Measurements from ENCODE around the gene EGLN2. TPM values are rescaled to one million over a fixed set of nuclear protein-coding genes. Genes with fewer than 3 reads are reported as not detected.
A peak's percentile ranks its signal among the peaks of the same experiment; 100 is the strongest.
"Not testable (repeated sequence)": the region's sequence is repeated elsewhere in the genome, so short reads cannot be mapped to it uniquely, and the experiment has no call there.

EGLN2 gene
- total RNA-seq, 1 experiment from 2014 or later, result 39.7 TPM

DNA sequence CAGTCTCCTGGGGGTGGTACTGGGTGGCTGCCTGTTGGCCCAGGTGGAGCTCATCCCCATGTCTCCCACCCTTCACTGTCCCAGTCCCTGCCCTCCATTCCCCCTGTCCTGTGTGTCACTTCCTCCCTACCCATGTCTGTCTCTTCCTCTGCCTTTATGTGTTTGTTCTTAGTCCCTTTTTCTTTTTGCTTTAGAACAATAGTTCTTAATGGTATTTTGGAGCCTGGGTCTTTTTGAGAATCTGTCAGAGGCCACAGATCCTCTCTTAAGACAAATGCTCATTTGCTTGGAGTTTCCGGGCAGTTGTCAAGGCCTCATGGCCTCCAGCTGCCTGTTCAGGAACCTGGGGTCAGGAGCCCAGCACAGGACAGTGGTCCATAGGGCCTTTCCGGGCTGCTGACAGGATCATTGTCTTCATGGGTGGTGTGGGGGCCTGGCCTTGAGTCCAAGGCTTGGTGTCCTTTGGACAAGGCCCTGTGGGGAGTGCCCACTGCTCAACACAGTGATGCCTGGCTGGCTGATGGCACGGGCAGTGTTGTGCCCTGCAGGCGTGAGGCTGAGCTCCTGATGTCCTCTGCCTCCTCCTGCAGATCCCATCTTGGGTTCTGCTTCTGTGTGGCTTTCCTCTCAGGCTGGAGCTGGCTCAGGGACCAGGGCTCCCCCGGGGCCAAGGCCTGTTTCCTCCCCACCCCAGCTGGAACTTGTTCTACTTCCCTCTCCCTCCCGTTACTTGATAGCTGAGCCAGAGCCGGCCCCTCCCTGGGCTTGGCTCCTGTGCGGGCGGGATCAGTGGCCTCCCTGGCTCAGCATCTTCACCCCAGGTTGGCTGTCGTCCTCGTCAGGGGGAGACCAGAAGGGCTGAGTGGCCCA, 3.5 kb downstream of the EGLN2 start:
- no peak for DNase-seq (ENCODE audit: low read depth)

DNA sequence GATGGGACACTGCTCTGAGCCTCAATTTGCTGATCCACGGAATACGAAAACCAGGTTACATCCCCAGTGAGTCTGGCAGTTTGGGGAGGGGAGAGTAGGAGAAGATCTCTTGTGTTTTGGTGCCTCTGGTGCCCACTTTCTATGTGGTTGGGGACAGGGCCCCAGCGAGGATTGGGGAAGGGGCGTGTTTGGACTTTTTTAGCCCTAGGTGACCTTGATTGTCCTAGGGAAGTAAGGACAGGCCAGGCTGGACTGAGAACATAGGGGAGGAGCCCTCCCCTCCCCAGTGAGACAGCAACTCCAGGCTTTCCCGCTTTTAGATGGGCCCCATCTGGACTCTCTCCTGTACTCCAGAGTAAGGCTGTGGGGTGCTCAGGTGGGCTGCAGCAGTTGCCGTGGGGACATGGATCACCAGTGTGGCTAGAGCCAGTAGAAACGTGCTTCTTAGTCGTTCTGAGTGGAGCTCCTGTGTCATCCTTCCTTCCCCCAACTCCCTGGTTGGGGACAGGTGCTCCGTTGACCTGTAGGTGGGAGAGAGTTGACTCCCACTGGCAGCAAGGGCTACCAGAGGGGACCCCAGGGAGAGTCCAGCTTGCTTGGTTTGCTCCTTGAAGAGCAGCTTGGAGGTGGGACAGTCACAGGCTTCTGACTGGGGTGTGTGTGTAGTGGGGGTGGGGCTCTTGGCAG, 4.3 kb downstream of the EGLN2 start:
- no peak for DNase-seq (ENCODE audit: low read depth)

DNA sequence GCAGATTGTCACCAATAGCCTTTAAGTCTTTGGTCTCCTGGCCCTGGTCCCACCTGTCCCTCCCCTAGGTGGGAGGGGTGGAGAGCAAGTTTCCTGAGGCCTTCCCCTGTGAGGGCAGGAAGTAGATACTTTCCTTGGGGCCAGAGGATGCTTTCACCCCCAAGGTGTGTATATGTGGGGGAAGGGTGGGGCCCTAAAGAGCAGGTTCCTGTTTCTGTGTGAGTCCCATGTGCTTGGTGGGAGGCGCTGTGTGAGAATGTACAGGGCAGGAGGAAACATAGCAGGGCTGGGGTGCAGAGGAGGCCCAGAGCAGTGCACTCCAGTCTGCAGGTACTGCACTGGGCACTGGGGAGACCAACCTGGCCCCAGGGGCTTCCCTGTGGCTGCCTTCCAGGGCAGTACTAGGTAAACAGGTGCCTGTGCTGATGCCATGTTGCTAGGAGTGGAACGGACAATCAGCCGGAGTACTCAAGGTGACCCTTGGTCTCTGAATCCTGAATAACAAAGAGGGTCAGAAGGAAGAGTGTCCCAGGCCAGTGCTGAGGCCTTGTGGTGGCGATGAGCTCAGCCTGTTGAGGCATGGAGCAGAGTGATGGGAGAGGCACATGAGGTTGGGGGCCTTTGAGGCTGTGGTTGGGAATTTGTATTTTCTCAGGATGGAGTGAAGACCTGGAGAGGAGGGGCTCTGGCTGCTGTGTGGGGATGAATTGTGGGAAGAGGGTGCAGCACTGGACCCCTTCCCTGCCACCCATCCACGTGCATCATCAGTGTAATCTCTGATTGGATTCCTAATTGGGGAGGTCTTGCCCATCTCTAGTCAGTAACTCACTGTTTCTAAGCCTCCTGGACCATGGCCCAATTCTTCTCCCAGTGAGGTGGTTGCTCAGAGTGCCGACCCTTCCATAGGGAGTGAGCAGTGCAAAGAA, 5.1 kb downstream of the EGLN2 start:
- DNase-seq (ENCODE audit: low read depth), result no peak

DNA sequence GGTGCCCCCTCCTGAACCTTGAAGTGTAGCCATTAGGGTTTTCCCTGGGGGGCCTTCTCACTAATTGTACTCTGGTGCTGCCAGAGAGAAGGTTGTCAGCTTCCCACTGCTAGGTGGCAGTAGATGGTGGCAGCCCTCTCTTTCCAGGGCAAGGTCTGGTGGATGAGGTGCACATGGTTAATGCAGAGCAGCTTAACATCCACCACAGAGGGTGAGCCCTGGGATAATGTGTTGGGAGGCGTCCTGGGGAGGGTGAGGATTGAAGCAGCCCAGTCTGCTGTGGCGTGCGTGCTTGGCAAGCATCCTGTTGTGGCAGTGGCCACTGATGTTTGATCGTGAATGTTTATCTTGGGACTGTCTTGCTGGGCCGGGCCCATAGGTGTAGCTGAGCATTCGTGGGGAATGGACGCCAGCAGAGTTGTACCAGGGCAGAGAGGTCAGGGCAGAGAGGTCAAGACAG, 5.8 kb downstream of the EGLN2 start:
- no peak for DNase-seq (ENCODE audit: low read depth)

DNA sequence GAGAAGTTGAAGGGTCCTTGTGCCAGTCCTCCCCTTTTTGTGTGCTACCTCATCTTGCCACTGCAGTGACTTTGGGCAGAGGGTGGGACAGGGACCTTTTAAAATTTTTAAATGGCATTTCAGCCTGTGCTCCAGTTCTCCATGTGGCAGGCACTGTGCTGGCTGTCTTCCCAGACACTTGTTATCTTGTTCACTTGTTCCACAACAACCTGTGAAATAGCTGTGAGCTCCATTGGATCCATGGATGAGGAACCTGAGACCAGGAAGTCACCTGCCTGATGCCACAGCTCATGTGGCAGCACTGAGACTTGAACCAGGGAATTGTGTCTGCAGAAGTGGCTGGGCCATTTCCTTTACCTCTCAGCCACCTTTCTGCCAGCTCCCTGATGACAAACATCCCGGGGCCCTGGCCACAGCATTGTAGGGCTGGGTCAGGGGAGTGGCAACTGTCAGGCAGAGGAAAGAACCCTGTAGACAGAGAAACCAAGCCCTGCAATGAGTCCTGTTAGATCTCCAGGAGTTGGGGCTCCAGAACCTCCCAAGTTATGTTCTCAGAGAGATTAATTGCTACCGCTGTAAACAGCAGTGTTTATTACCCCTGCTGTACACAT, 6.4 kb downstream of the EGLN2 start:
- no peak for DNase-seq (ENCODE audit: low read depth)

DNA sequence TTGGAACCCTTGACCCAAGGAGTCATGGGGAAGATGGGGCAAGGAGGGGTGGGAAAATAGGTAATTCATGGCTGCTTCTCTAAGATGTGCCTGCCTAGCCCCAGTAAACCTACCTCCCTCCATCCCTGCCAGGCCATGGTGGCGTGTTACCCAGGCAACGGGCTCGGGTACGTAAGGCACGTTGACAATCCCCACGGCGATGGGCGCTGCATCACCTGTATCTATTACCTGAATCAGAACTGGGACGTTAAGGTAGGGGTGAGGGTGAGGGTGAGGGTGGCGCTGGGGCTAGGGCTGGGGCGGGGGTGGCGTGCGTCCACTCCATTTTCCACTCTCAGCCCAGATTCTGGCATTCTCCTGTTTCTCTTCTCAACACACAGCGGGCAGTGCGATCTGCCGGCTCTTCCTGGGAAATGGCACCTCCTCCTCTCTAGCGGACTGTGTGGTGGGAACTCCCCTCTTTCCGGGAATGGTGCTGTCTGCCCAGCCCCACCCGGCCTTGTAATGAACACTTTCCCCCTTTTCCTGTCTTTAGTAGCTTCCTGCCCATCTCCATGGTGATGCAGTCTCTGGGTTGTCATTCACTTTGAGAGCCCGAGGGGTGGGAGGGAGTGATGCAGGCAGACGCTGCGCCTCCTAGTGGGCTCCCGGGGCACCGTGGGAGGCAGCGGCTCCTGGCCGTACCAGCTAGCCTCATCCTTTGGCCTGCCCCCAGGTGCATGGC, 7.6 kb downstream of the EGLN2 start:
- DNase-seq (ENCODE audit: low read depth), result no peak

DNA sequence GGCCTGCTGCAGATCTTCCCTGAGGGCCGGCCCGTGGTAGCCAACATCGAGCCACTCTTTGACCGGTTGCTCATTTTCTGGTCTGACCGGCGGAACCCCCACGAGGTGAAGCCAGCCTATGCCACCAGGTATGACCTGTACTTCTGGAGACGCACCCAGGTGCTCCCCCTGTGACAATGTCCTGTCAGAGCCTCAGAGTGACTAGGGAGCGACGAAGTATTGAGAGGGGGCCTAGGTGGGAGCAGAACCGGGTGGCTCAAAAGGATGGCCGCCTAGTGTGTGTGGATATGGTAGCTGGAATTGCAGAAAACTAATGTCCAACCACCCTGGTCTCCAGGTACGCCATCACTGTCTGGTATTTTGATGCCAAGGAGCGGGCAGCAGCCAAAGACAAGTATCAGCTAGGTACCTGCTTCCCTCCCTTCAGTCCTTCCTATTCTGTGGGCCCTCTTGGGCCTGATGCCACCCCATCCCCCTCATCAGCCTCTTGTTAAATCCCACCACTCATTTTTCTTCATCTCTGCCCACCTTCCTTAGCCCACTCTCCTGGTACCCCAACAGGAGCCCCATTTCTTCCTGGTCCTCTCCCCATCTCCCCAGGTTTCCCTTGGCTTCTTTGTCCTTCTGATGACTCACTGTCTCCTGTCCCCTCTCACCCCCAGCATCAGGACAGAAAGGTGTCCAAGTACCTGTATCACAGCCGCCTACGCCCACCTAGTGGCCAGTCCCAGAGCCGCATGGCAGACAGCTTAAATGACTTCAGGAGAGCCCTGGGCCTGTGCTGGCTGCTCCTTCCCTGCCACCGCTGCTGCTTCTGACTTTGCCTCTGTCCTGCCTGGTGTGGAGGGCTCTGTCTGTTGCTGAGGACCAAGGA, 8.4 kb downstream of the EGLN2 start:
- peak; percentile 45 for DNase-seq (ENCODE audit: low read depth)

DNA sequence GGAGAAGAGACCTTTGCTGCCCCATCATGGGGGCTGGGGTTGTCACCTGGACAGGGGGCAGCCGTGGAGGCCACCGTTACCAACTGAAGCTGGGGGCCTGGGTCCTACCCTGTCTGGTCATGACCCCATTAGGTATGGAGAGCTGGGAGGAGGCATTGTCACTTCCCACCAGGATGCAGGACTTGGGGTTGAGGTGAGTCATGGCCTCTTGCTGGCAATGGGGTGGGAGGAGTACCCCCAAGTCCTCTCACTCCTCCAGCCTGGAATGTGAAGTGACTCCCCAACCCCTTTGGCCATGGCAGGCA, 9.0 kb downstream of the EGLN2 start:
- DNase-seq (ENCODE audit: low read depth), result no peak

DNA sequence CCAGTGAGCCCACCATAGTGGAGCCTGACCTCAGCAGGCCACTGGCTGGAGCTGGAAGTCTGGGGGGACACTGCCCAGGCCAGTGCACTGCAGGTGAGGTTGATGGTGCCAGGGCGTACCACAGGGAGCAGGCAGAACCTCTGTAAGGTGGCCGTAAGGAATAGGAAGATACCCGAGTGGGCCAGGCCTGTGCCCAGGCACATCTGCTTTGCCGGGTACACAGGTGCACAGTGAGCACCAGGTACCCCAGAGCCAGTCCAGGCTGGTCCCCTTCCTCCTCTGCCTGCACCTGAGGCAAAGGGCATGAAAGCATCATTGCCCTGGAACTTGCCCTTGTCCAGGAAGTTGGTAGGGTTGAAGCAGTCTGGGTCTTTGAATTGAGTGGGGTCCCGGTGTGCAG, 9.5 kb downstream of the EGLN2 start:
- DNase-seq (ENCODE audit: low read depth), result no peak

DNA sequence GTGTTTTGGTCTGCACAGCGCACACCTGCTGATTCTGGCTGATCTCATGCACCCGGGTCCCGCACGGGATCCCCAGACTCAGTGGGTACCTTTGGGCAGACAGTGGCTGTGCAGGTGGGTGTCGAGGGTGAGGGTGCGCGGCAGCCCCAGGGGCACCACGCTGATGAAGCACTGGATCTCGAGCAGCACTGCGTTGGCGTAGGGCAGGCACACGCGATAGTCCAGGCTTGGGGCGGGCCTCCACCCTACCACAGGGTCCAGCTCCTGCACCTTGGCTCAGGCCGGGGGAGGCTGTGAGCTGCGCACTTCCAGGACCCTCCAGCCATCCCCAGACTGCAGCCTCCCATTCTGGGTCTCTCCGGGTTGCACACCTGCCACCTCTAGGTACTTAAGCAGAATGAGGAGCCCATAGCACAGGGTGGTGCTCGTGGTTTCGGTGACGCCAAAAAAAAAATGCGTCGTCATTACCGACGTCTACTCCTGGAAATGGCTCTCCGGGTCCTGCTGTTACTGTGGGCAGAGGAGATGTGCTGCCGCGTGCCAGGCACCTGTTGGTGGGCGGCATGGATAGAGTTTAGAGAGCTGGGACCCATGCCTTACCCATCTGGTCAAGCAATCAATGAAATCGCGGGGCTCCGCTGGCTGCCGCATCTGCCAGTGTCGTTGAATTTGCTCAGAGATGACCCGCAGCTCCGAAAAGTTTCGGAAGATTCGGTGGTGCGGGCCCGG, 10.5 kb downstream of the EGLN2 start:
- no peak for DNase-seq (ENCODE audit: low read depth)

DNA sequence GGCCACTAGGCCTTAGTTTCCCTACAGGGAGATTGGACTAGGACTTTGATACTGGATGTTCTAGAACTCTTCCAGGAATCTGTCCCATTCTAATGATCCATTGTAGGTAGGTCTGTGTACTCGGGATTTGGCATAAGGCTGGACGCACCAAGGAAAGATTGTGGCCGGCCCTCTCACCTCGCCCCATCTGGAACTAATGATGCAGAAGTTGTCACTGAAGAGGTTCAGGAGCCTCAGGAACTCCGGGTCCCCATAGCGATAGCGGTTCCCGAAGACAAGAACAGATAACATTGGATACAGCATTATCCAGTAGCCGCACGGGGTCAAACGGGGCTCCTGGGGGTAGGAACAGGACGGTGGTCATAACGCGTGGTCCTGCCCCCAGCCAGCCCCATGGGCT, 11.2 kb downstream of the EGLN2 start:
- no peak for DNase-seq (ENCODE audit: low read depth)

DNA sequence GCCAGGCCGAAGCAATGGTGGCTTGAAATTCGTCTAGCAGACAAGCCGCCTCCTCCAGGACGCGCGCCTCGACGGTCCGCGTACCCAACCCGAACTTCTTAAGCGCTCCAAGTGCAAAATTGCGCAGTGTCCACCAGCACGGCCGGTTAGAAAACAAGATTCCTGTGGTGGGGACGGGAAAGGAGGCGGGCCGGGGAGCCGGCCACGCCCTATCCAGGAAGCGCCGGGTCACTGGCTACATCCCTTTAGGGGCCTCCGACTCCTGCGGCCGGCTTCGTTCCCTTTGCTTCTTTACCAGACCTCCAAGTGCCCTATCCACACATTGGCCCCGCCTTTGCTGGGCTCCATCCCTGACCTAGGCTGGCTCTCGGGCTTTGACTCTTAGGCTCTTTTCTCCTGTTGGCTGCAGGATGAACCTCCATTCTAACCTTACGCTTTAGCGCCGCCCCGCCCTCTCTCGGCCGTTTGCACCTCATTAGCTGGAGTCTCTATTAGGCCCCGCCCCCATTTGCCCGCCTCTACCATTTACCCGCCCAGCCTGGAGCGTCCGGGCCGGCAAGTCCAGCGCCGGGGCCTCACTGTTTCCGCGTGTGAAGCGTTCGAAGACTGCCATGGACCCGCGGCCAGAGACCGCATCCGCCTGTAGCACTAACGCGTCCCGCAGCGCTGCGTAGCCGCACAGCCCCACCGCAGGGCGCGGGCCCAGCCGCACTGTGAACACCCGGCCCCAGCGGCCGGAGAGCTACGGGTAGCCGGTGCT, 11.8 kb downstream of the EGLN2 start:
- not testable (repeated sequence) for DNase-seq (ENCODE audit: low read depth)

DNA sequence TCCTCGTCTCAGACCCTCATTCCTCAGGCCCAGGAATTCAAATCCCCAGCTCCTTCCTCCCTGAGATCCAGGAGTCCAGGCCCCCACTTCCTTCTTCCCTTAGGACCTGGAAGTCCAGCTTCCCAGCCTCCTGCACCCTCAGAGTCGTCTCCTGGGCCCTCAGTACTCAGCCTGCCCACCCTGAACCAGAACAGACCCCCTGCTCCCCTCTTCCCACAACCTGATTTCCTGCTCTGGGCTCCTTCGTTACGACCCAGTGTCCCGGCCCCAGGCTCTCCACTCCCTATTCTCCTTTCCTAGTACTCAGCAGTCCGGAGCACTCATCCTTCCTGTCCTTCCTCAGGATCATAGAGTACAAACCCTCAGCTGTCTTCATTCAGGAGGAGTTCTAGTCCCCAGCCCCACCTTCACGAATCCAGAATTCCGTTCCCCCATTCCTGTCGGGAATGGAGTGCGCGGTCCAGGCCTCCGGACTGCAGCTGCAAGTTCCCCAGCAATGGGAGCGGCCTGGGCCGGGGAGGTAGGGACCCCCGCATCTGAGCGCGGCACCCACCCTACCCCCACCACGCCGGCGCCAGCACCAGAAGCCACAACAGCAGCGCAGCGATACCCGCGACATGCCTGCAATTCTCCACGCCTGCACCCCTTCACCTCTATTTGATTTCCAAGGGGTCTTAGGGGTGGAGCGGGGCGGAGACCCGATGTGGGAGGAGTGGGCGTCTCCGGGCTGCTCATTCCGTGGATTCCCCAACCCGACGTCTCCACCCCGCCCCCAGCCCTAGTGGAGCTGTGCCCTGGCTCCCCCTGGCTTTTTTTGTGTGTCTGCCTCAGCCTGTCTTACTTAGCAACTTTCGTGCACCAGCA, 12.7 kb downstream of the EGLN2 start:
- no peak for DNase-seq (ENCODE audit: low read depth)

DNA sequence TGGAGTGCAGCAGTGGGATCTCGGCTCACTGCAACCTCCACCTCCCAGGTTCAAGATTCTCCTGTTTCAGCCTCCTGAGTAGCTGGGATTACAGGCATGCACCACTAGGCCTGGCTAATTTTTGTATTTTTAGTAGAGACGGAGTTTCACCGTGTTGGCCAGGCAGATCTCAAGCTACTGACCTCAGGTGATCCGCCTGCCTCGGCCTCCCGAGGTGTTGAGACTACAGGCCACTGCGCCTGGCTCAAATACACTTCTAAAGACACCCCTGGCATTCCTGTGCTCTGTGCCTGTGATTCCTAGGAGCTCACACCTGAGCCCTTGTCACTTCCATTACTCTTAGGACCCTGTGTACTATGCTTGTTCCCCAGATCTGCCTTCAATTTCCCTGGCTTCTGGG, 13.6 kb downstream of the EGLN2 start:
- not testable (repeated sequence) for DNase-seq (ENCODE audit: low read depth)

DNA sequence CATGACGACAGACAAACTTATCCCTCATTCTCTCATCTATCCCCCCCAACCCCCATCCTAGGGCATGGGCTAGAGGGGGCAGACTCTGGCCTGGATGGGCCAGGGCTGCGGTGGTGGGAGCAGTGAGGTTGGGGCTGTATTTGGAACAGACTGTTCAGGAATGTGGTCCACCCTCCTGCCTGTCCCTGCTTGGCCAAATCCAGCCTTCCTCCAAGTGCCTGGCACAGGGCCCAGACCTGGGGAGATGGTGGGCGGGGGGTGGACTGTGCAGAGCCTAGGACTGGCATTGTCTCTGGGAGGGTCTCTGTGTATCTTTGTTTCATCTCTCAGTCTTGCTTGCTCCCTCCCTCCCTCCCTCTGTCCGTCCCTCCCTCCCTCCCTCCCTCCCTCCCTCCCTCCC, 14.2 kb downstream of the EGLN2 start:
- no peak for DNase-seq (ENCODE audit: low read depth)

DNA sequence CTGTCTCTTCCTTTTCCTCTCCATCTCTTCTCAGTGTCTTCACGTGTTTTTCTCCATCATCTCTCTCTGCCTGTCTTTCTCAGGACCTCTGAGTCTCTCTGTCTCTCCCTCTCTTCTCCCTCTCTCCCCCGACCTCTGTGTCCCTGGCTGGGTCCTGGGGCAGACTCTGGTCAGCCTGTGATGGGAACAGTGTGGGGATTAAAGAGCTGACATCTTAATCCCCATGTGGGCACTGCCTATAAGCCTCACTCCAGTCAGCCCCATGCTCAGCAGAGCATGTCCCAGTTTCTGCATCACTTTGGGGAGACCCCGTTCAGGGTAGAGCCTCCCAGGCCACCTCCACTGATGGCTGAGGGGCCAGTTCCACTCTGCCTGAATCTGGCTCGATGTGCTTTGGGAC, 16.2 kb downstream of the EGLN2 start:
- no peak for DNase-seq (ENCODE audit: low read depth)

DNA sequence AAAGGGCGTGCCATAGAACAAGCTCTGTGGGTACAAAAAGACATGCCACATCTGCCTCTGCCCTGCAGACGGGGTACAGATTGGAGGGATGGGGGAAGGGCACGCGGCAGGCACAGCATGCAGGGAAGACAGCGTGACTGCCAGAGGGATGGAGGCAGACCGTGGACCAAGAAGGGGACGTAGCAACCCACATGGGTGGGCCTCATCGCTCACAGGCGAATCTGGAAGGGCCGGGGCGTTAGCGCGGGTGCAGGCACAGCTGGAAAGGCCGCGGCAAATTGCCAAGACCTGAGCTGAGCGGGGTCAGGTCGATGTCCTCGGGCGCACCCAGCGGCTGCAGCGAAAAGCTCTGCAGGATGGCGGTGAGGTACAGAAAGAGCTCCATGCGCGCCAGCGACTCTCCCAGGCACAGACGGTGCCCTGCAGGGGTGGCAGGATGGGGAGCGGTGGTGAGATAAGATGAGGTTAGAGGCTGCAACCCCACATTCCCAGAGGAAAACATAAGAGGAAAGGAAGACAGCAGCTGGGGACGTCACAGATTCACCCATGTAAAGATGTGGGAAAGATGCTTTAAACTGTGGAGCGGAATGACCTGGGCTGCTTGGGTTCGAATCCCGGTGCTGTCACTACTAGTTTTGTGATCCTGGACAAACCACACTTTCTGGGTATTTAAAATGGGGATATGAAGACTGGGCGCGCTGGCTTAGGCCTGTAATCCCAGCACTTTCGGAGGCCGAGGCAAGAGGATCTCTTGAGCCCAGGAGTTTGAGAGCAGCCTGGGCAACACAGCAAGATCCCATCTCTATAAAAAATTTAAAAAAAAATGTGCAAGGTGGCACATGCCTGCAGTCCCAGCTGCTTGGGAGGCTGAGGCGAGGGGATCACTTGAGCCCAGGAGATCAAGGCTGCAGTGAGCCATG, 19.7 kb downstream of the EGLN2 start:
- DNase-seq (ENCODE audit: low read depth), result not testable (repeated sequence)
